Renal cortex interstitium (tissue), 11 donors: ENCODE measurements around the gene MAP7. TPM values are rescaled to one million over a fixed set of nuclear protein-coding genes. Genes with fewer than 3 reads are reported as not detected.
"Not testable (repeated sequence)": the region's sequence is repeated elsewhere in the genome, so short reads cannot be mapped to it uniquely, and the experiment has no call there.

Experiments
- DNase-seq, 11 donors: peaks; one replicate each; pipeline ENCODE4 v3.0.0-alpha.2; 2013; ENCODE audit warnings: low read depth in 9 of 11, low spot score in 4 of 11; ENCODE audit errors: extremely low read depth in 1 of 11
- polyA plus RNA-seq, 3 donors: library from polyadenylated mRNA; unstranded; fragments of 120-200 nt; gene quantifications; one replicate each; pipeline ENCODE4 v1.2.1, GENCODE V29; 2013; ENCODE audit not compliant: insufficient read length in 3 of 3

MAP7 gene
- polyA plus RNA-seq, 3 donors: 32.4 to 45.4 (median 32.5) TPM

DNA sequence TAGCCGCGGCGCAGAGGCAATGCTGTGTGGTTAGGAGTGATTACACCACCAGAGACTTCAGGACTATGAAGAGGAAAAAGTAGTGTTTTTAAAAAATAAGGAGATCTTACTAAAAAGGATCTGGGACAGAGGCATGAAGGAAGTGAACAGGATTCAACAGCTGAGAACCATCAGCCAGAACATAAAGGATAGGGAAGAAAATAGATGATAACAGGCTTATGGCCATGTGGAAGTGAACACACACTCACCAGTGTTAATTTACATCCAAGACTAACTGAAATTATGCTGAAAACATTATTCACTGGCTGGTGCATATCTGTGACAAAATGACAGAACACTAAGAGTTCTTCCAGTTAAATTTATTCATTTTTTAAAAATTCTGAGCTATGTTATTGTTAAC, 213.1 kb downstream of the MAP7 start:
- peak in 1 of 11 donors; percentile 18 for DNase-seq

DNA sequence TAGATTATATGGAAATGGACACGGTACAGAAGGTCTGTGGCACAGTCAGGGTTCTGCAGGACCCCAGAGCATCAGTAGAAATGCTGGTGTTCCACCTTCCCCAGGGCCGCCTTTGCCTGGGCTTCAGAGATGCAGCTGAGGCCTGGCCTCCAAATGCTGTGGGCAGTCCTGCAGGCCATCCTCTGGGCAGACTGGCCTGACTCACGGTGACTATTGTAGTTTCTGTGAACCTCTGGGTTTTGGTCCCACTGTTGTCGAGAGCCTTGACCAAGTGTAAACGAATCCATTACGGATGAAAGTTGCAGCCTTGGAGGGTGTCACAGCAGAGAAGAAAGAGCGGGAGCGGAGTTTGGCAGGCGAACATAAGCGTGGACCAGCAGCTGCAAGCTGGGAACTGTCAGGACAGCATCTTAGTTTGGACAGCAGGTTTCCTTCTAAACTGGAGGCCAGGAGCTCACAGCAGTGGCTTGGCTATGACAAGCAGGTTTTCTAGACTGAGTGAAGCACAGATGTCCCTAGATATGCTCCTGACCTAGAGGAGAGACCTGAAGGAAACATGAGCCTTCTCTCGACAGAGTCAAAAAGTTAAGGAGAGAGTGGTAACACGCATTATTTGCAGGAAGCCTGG, 214.4 kb downstream of the MAP7 start:
- peak in 4 of 11 donors; percentile 15 to 38 (median 34) for DNase-seq

DNA sequence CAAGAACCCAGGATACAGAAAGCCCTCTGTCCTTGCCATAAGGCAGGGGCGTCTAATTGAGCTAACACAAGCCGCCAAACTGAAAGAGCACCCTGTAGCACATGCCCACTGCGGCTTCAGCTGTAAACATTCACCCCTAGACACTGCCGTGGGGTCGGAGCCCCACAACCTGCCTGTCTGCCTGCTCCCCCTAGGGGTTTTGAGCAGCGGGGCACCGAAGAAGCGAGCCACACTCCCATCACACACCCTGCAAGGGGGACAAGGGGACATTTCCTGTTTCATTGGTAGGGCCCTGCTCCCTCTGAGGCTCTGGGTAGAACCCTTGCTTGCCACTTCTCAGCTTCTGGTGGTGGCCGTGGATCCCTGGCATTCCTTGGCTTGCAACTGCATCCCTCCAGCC, 215.4 kb downstream of the MAP7 start:
- DNase-seq: no peak

DNA sequence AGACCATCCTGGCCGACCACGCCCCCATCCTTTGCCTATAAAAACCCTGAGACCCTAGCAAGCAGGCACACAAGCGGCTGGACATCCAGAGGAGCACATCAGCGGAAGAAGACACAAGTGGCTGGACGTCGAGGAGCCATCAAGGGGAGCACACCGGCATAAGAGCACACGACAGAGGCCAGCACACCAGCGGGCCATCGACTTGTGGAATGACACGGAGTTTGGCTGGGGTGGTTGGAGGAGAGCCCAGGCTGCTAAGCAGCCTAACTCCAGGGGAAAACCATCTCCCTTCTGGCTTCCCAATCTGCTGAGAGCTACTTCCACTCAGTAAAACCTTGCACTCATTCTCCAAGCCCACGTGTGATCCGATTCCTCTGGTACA, 215.8 kb downstream of the MAP7 start:
- no peak for DNase-seq

DNA sequence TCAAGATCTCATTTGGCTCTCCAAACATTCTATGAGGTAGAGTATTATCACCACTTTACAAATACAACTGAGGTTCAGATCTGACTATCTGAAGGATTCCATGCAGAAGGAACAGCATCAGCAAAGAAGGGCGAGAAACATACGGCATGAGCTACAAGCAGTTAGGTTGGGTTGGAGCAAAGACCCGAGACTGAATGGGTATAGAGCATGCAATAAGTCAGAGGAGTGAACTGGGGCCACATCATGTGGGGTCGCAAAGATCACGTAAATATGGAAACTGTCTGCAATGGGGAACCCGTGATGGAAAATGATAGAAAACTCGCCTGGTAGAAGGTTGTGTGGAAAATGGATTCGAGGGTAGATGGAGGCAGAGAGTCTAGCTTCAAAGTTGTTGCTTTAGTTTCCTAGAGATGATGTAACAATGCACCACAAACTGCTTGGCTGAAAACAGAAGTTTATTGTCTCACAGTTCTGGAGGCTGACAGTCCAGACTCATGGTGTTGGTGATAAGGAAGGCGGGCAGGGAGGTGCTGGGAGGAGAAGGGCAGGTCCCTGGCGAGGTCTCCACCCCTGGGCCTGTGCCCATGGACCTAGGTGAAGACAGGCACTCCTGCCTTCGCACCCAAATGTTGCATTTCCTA, 216.3 kb downstream of the MAP7 start:
- no peak for DNase-seq

DNA sequence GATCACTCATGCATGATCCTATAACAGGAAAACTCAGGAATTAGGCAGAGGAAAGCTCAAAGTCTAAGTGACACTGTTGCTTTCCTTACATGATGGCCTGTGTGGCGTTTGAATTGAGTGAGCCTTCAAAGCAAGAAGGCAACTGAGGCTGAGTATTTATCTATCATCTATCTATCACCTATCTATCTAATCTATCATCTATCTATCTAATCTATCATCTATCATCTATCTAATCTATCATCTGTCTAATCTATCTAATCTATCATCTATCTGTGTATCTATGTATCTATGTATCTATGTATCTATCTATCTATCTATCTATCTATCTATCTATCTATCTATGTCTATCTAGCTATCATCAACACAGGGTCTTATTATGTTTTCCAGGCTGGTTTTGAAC, 218.8 kb downstream of the MAP7 start:
- DNase-seq: no peak

DNA sequence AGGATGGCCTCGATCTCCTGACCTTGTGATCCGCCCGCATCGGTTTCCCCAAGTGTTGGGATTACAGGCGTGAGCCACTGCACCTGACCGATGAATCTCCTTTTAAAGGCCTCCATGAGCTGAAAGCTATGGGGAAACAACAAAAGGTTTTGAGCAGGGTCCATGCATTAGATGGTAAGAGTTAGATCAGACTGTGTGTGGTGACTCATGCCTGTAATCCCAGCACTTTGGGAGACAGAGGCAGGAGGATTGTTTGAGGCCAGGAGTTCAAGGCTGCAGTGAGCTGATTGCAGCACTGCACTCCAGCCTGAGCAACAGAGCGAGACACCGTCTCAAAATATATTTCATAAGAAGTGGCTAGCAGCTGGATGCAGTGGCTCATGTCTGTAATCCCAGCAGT, 219.6 kb downstream of the MAP7 start:
- DNase-seq: no peak

DNA sequence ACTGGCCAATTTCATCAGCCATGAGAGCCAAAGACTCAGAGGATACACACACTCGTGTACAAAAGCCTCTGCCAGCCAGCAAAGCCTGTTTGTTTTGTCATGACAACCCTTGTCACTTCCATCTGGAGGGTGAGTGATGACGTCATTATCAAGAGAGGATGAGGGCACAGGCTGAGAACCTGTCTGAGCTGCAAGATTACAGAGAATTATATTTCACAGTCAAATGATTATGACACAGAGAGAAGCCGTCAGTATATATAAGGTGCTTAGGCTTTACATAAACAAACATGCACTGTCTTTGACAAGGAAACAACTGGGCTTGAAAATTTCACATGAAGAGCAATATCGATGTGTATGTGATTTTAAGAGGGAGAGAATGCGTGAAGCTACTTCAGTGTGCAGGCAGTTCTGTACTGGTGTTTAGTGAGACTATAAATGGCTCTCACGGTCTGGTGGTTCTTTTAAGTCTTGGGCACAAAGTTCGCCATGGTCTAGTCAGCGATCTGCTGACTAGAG, 224.1 kb downstream of the MAP7 start:
- peak in 4 of 11 donors; percentile 13 to 43 (median 29) for DNase-seq

DNA sequence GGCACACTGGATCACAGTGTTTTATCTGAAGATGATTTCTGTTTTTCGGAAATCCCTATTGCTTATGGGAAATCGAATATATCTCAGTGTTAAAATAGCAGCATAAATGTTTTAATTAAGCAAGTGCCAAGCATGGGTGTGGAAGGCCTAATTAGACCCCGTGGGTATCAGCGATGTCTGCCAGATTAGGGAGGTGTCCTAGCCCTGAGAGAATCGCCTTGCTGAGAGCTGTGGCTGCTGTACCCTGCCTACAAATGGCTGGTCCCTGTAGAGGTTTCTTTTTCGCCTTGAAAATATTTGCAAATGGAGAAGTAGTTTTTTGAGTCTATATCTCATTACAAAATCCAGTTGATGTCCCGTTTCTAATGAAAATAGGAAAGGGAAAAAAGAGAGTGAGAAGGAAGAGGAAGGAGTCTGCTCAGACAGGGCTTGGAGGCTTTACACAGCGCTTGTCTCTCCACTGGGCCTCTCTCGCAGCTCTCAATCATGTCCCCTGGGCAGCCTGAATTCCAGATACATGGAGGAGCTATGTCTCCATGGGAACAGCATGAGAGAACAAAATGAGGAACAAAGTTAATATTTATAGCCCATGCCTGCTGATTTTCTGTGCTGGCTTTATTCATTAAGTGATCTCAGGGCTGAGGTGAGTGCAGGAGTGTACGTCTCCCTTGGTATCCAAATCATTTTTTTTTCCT, 225.4 kb downstream of the MAP7 start:
- peak in 2 of 11 donors; percentile 16 to 41 for DNase-seq

DNA sequence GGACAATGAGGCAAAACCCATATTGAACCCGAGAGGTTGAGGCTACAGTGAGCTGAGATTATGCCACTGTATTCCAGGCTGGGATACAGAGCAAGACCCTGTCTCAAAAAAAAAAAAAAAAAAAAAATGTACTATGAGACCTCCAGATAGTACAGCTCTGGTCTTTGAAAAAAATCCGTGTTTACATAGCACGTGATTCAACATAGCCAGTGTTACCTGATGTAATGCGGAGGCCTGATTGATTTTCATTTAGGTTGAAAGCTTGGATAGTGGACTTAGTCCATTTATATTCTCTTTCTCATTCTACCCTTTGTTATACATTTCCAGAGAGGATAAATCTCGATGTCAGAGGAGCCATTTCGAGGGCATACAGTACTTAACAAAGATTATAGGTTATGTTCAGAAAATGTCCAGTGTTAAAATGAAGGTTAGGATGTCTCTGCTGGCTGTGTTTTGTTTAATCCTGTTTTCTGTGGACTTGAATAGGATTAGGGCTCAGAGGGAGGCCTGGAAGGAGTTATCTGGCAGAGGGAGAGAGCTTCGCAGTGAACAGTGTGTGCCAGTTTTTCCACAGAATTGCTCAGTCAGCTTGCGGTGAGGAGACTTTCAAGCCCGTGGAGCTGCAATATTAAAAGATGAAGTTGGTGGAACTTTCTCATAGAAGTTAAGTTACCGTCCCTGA, 226.7 kb downstream of the MAP7 start:
- DNase-seq: no peak

DNA sequence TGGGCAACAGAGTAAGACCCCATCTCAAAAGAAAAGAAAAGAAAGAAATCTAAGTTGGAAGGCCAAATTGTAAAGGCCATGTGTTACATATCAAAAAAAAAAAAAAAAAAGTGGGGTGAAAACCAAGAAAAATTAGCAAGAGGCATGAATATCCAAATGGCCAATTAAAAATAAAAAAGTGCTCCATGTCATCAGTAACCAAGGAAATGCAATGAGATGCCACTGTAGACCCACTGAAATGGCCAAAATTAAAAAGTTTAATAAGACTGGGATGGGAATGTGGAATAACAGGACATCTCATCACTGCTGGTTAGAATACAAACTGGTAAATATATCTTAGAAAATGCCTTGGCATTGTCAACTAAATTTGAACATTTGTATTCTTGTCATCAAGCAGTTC, 230.5 kb downstream of the MAP7 start:
- no peak for DNase-seq

DNA sequence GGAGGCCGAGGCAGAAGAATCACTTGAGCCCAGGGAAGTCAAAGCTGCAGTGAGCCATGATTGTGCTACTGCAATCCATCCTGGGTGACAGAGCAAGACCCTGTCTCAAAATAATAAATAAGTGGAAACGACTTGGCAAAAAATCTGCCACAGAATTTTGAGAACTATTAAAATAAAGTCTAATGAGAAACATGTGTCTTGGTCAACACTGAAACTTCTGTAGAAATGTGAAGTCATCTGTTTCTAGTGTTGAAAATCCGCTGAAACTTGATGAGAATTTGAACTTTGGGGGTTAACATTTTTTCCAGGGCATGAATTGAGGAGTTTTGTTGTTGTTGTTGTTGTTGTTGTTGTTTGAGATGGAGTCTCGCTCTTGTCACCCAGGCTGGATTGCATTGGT, 231.5 kb downstream of the MAP7 start:
- no peak for DNase-seq

DNA sequence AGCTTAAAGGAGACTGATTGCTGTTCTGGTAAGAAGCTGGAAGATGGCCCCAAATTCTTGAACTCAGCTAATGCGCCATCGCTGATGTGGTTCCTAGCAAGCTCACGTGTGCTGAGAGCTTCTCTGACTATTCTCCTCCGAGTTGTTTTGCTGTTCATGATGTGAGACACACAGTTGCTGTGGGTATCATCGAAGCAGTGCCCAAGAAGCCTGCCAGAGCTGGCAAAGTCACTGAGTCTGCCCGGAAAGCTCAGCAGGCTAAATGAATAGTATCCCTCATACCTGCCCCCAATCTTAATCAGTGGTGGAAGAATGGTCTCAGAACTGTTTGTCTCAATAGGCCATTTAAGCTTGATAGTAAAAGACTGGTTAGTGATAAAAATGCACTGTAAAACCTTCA, 232.3 kb downstream of the MAP7 start:
- no peak for DNase-seq

DNA sequence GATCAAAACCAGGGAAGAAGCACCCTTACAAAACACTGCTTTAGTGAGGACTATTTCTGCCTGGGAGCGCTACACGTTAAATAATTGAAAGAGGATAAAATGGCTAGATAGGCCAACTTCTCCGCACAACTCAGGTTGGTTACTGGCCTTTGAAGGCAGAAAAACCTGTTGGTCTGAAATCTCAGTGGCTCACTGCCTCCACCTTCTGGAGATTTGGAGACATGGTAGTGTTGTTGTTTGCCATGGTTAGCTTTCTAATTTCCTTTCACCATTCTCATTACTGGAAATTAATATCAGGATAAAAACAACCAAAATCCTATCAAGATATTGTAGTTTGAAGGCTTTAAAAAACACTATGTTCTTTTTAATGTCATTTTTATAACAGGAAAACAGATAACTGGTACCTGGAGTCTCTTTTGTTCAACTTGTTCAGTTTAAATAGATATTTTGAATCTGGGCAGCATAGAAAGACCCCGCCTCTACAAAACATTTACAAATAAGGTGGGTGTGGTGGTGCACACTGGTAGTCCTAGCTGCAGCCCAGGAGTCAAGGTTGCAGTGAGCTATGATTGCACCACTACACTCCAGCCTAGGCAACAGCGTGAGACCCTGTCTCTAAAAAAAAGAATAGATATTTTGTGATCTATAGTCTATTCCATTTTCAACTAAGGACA, 233.1 kb downstream of the MAP7 start:
- peak in 9 of 11 donors; percentile 47 to 74 (median 51) for DNase-seq

DNA sequence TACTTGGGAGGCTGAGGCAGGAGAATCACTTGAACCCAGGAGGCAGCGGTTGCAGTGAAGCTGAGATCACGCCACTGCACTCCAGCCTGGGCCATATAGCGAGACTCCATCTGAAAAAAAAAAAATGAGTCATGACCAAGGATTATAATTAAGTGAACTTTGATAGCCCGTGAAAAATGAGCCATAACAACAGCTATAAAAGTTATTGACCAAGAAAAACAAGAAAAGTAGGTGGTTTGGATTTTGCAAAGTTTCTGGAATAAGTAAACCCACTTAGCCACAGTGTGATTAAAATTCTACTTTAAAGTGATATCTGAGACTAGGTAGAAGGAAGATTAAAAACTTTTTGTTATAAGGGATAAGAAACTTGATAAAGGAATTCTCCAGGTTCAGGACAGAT, 234.6 kb downstream of the MAP7 start:
- DNase-seq: no peak

DNA sequence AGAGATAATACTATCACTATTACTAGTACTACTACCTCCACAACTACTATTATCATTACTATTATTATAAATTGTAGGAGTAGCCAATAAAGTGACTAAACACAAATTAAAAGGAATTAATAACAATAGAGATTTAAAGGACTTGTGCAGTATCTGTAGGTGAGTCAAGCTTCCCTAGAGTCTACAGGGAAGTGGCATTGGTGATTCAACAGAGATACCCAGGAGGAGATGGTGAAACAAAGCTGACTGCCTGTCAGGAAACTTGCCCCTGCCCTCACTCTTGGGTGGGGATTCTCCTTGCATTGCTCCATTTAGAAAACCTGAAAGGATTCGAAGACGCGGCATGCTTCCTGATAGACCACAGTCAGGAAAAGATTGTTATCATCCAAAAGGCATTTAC, 237.2 kb downstream of the MAP7 start:
- no peak for DNase-seq

DNA sequence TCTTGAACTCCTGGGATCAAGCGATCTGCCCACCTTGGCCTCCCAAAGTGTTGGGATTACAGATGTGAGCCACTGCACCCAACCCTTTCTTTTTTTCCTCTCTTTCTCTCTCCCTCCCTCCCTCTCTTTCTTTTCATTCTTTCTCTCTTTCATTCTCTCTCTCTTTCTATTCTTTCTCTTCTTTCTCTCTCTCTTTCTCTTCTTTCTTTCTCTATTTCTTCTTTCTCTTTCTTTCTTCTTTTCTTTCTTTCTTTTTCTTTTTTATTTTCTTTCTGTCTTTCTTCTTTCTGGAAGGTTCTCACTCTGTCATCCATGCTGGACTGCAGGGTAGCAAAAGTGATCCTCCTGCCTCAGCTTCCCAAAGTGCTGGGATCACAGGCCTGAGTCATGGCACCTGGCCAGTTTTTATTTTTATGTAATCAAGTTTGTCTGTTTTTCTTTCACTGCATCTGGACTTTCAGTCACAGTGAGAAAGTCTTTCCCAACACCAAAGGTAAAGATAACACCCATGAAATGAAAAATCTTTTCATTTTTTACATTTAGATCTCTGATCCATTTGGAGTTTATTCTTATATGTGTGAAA, 240.4 kb downstream of the MAP7 start:
- DNase-seq: no peak

DNA sequence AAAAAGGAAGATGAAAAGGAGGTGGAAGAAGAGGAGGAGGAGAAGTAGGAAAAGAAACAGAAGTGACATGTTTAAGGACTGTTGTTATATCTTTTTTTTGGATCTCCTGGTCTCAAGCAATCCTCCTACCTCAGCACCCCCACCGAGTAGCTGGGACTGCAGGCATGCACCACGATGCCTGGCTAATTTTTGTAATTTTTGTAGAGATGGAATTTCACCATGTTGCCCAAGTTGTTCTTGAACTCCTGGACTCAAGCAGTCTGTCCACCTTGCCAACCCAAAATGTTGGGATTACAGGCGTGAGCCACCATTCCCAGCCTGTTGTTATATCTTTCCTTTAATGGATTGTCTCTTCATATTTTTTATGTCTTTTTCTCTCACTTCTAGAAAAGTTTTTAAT, 241.1 kb downstream of the MAP7 start:
- DNase-seq: no peak

DNA sequence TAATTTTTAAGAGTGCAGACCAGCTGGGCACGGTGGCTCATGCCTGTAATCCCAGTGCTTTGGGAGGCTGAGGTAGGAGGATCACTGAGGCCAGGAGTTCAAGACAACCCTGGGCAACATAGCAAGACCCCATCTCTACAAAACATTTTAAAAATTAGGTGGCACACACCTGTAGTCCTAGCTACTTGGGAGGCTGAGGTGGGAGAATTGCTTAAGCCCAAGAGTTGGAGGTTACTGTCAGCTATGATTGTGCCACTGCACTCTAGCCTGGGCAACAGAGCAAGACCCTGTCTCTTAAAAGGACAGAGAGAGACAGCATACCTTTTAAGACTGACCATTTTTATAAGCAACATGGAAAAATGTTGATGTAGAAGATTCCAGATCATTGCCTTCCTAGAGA, 241.8 kb downstream of the MAP7 start:
- DNase-seq: not testable (repeated sequence)
